Suprapubic skin (tissue), 4 donors: ENCODE results near the gene PEG3. TPM values are rescaled to one million over a fixed set of nuclear protein-coding genes. Genes with fewer than 3 reads are reported as not detected.
"Not testable (repeated sequence)": the region's sequence is repeated elsewhere in the genome, so short reads cannot be mapped to it uniquely, and the experiment has no call there.

Experiments used
- DNase-seq, 2 donors: peaks; one replicate each; pipeline ENCODE4 v3.0.0-alpha.2; 2019; ENCODE audit warnings: low spot score in 2 of 2
- H3K27ac ChIP-seq: fragments of 200-600 bp; sonication (generic); one replicate; pipeline ENCODE4 v1.5.1; 2019
- H3K27me3 ChIP-seq: fragments of 200-600 bp; sonication (generic); one replicate; pipeline ENCODE4 v1.5.1; 2019
- H3K36me3 ChIP-seq: fragments of 200-600 bp; sonication (generic); one replicate; pipeline ENCODE4 v1.5.1; 2019
- H3K4me1 ChIP-seq: fragments of 200-600 bp; sonication (generic); one replicate; pipeline ENCODE4 v1.5.1; 2019
- H3K4me3 ChIP-seq: fragments of 200-600 bp; sonication (generic); one replicate; pipeline ENCODE4 v1.5.1; 2019; ENCODE audit warnings: mild to moderate bottlenecking
- H3K9me3 ChIP-seq: fragments of 200-600 bp; sonication (generic); one replicate; pipeline ENCODE4 v1.5.1; 2019
- CTCF ChIP-seq, 2 donors: fragments of 200-600 bp in 1 of 2; fragments of 450-650 bp in 1 of 2; sonication (generic) in 1 of 2; IDR thresholded peaks; one replicate each; pipeline ENCODE4 v1.5.1; 2016 to 2019; ENCODE audit warnings: antibody characterized with exemption in 2 of 2, mild to moderate bottlenecking in 1 of 2, moderate library complexity in 1 of 2
- EP300 ChIP-seq: sonication (generic); formaldehyde crosslinking; IDR thresholded peaks from one replicate; pipeline ENCODE4 v1.6.1; 2017; ENCODE audit warnings: antibody characterized with exemption
- POLR2A ChIP-seq, 2 donors: fragments of 450-650 bp; IDR thresholded peaks; one replicate each; pipeline ENCODE4 v1.6.1; 2017; ENCODE audit warnings: antibody characterized with exemption in 2 of 2, mild to moderate bottlenecking in 2 of 2, moderate library complexity in 2 of 2
- POLR2AphosphoS5 ChIP-seq, 3 donors: sonication (generic); formaldehyde crosslinking; IDR thresholded peaks; one replicate each; pipeline ENCODE4 v1.6.1; 2017; ENCODE audit warnings: antibody characterized with exemption in 3 of 3
- WGBS: methylation state at CpG from one replicate; pipeline ENCODE4 v1.1.5; 2018; 5-methylcytosine and 5-hydroxymethylcytosine counted together
- total RNA-seq, 4 donors: library from RNA; depleted of rRNA; stranded (reverse); fragments of >200 nt; gene quantifications; one replicate each; pipeline ENCODE4 v1.1.0, GENCODE V29; 2016

PEG3 gene
- total RNA-seq, 4 donors from 2014 or later, result 4.0 to 11.5 (median 5.8) TPM

DNA sequence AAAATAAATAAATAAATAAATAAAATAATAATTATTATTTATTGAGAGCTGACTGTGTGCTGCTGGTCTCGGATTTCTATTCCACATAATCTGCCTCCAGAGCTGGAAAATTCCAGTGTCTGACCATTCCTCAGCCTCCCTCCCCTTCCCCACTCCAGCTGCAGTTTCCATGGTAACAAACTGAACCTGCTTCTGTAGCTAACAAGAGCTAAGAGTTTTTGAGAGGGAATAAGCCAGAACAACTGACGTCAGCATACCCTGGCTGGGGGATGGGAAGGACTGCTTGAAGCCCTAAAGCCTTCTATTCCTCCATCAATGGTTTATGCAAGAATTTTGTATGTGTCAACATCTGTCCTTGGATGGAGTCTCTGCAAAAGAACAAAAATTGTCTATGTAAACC lies 26.0 kb upstream of the PEG3 start:
- 33% methylated on average over 2 of the region's 2 CpGs for WGBS
- Histone ChIP-seq H3K4me3 (no peak overlapping the region), H3K4me1 (no peaks in the 10 kb centered on the region), H3K27me3 (no peaks in the 10 kb centered on the region), H3K9me3 (peaks cover 7% of the 10 kb centered on the region), H3K27ac (no peak overlapping the region), H3K36me3 (no peaks in the 10 kb centered on the region)
- no peak for DNase-seq
- TF ChIP-seq EP300, result no peak
- no peak for TF ChIP-seq POLR2A (IDR thresholded peaks at IDR 0.05)
- no peak for TF ChIP-seq CTCF (IDR thresholded peaks at IDR 0.05)
- no peak for TF ChIP-seq POLR2AphosphoS5 (IDR thresholded peaks at IDR 0.05)

DNA sequence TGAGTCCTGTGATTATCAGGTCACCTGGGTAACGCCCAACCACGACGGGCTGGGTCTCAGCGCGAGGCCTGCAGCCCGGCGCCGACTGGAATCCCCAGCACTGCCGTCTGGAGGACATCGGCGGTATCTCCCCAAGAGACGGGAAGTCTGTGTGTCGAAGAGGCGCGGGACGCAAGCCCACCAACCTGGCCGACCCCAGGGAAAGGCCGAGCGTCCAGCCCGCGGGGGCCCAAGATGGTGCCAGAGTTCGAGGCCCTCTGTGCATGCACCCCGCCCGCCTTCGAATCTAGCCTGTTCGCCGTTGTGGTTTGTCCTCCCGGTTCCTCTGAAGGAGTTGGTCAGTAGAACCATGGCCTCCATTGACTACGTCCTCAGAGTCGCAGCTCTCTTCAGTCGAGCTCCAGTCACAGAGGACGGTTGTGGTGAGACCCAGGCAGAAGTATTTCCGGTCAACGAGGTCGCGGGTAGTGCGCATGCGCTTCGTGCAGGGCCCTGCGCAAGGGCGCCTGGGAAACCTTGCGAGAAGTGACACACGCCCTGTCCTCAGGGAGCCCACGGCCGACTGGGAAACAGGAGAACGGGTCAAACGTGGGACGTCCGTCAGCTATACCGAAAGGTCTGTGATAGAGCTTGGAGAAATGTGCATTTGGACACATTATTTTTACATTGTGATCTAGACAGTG lies 24.1 kb upstream of the PEG3 start:
- H3K4me3 ChIP-seq, result no peak overlapping the region
- no peak overlapping the region for H3K27ac ChIP-seq
- H3K9me3 ChIP-seq, result peaks cover 7% of the 10 kb centered on the region
- TF ChIP-seq POLR2AphosphoS5 (IDR thresholded peaks at IDR 0.05) (no peak), POLR2A (IDR thresholded peaks at IDR 0.05) (no peak), EP300 (no peak), CTCF (IDR thresholded peaks at IDR 0.05) (no peak)
- H3K4me1 ChIP-seq, result no peaks in the 10 kb centered on the region
- no peak for DNase-seq
- H3K36me3 ChIP-seq, result no peaks in the 10 kb centered on the region
- WGBS, result 74% methylated on average over 43 of the region's 50 CpGs
- no peaks in the 10 kb centered on the region for H3K27me3 ChIP-seq

GRCh38 chr19:56862741-56863140 lies 22.2 kb upstream of the PEG3 start:
- H3K27ac ChIP-seq, result no peak overlapping the region
- TF ChIP-seq POLR2A (IDR thresholded peaks at IDR 0.05) (no peak), POLR2AphosphoS5 (IDR thresholded peaks at IDR 0.05) (no peak), EP300 (no peak), CTCF (IDR thresholded peaks at IDR 0.05) (no peak)
- peaks cover 7% of the 10 kb centered on the region for H3K9me3 ChIP-seq
- 85% methylated on average over 4 of the region's 4 CpGs for WGBS
- no peak overlapping the region for H3K4me3 ChIP-seq
- no peaks in the 10 kb centered on the region for H3K4me1 ChIP-seq
- no peaks in the 10 kb centered on the region for H3K27me3 ChIP-seq
- DNase-seq, result no peak
- H3K36me3 ChIP-seq, result no peaks in the 10 kb centered on the region

GRCh38 chr19:56860409-56860808 lies 19.9 kb upstream of the PEG3 start:
- 91% methylated on average over 10 of the region's 10 CpGs for WGBS
- DNase-seq, H3K4me1 ChIP-seq, H3K4me3 ChIP-seq, H3K27me3 ChIP-seq, H3K9me3 ChIP-seq, H3K27ac ChIP-seq, H3K36me3 ChIP-seq: not testable (repeated sequence)

DNA sequence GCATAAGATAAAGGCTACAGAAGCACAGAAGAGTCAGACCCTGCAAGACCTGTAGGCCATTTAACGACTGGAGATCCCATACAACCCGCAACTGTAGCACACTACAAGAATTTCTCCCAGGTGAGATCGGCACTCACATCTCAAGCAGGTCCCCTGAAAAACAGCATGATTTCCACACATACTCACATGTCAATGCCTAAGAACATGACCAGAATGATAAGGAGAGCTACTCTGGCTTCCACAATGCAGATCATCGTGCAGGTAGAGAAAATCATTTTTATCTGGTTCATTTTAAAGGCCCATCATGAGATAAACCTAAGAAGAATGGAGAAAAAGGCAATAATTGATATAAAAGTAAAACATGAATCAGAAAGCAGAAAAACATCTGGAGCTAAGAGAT lies 17.5 kb upstream of the PEG3 start:
- WGBS, result 82% methylated on average over 4 of the region's 4 CpGs
- TF ChIP-seq POLR2A (IDR thresholded peaks at IDR 0.05), result no peak
- TF ChIP-seq POLR2AphosphoS5 (IDR thresholded peaks at IDR 0.05), result no peak
- no peak for TF ChIP-seq EP300
- no peak for TF ChIP-seq CTCF (IDR thresholded peaks at IDR 0.05)

DNA sequence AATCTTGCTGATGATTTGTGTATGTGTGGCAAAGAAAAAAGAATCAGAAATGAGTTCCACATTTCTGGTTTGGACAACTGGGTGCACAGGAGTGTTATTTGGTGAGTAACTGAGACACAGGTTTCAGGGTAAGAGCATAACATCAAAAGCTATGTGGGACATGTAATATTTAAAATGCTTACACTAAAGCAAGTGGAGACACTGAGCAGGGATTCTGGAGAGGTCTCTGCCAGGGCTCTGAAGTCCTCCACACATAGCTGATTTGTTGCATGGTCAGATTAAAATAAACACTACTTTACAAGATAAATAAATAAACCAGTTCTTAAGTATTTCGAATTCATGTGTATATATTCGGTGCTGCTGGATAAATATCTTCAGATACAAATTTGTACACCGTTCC lies 16.3 kb upstream of the PEG3 start:
- Histone ChIP-seq H3K27ac (no peak overlapping the region), H3K4me1 (no peaks in the 10 kb centered on the region), H3K36me3 (no peaks in the 10 kb centered on the region), H3K4me3 (no peak overlapping the region), H3K27me3 (no peaks in the 10 kb centered on the region), H3K9me3 (peaks cover 6% of the 10 kb centered on the region)
- no peak for DNase-seq
- 93% methylated on average over 3 of the region's 3 CpGs for WGBS
- no peak for TF ChIP-seq POLR2AphosphoS5 (IDR thresholded peaks at IDR 0.05)
- TF ChIP-seq EP300, result no peak
- no peak for TF ChIP-seq CTCF (IDR thresholded peaks at IDR 0.05)
- TF ChIP-seq POLR2A (IDR thresholded peaks at IDR 0.05), result no peak

More for the DNA sequence above, 17.5 kb upstream of the PEG3 start:
- Histone ChIP-seq H3K27ac (no peak overlapping the region), H3K9me3 (peaks cover 6% of the 10 kb centered on the region), H3K4me1 (no peaks in the 10 kb centered on the region), H3K4me3 (no peak overlapping the region), H3K27me3 (no peaks in the 10 kb centered on the region), H3K36me3 (no peaks in the 10 kb centered on the region)
- no peak for DNase-seq

DNA sequence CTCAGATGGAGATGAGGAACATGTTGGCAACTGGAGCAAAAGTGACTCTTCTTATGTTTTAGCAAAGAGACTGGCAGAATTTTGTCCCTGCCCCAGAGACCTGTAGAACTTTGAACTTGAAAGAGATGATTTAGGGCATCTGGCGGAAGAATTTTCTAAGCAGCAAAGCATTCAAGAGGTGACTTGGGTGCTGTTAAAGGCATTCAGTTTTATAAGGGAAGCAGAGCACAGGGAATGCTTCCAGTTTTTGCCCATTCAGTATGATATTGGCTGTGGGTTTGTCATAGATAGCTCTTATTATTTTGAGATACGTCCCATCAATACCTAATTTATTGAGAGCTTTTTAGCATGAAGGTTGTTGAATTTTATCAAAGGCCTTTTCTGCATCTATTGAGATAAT lies 11.8 kb upstream of the PEG3 start:
- H3K27me3 ChIP-seq, DNase-seq, H3K4me3 ChIP-seq, H3K9me3 ChIP-seq, H3K36me3 ChIP-seq, H3K27ac ChIP-seq, H3K4me1 ChIP-seq: not testable (repeated sequence)
- 93% methylated on average over 2 of the region's 2 CpGs for WGBS
